Measurements from ENCODE around the gene DLK1.

The DLK1 gene

GRCh38 chr14:100769035-100769939, 42.6 kb downstream of the DLK1 start:
- Histone ChIP-seq H3K27ac (ENCODE audit: low read length, poor library complexity, severe bottlenecking) (no peak overlapping the region), H3K79me1 (replicated peaks; ENCODE audit: low read length, poor library complexity, severe bottlenecking) (no peaks in the 10 kb centered on the region), H3K23ac (ENCODE audit: low read length in 2 of 2) (no peak overlapping the region), H2BK120ac (ENCODE audit: low read depth, low read length) (peak overlapping the region; percentile 42), H3K14ac (ENCODE audit: low read length in 2 of 2) (peak overlapping the region in 1 of 2 experiments; percentile 35), H2BK5ac (ENCODE audit: low read depth, low read length, poor library complexity, severe bottlenecking) (no peak overlapping the region), H3K9me3 (ENCODE audit: control insufficient read depth, low read length) (peaks cover 8% of the 10 kb centered on the region), H4K91ac (ENCODE audit: low read length) (peak overlapping the region; percentile 84), H2AK5ac (ENCODE audit: low read length, severe bottlenecking) (no peak overlapping the region), H2BK15ac (ENCODE audit: low read depth, poor library complexity, severe bottlenecking) (peak overlapping the region; percentile 4), H3K36me3 (ENCODE audit: control insufficient read depth in 1 of 2, insufficient read depth in 2 of 2, low read depth in 1 of 2, low read length in 2 of 2) (no peaks in the 10 kb centered on the region), H3K27me3 (ENCODE audit: control insufficient read depth in 1 of 2, insufficient read depth in 1 of 2, low read length in 2 of 2) (peaks cover 28 to 95% of the 10 kb centered on the region in 2 experiments), H2AFZ (ENCODE audit: low read depth, low read length) (no peak overlapping the region), H3K18ac (ENCODE audit: low read depth in 1 of 2, low read length in 2 of 2) (peak overlapping the region; percentile 28 to 45), H3K4me1 (ENCODE audit: control insufficient read depth, insufficient read depth, low read depth, low read length) (no peaks in the 10 kb centered on the region), H3K4me3 (ENCODE audit: insufficient read depth in 1 of 2, low read depth in 1 of 2, low read length in 2 of 2) (no peak overlapping the region), H3K4me2 (ENCODE audit: low read length, poor library complexity, severe bottlenecking) (no peak overlapping the region), H3K4ac (ENCODE audit: low read depth in 1 of 2, low read length in 2 of 2) (peak overlapping the region in 1 of 2 experiments; percentile 32), H2BK12ac (ENCODE audit: low read length in 2 of 2) (peak overlapping the region; percentile 73 to 85), H3K9ac (ENCODE audit: low read length) (no peak overlapping the region), H4K8ac (ENCODE audit: low read length) (peak overlapping the region; percentile 43)
- 94% methylated on average over 29 of the region's 32 CpGs for WGBS
- DNase-seq: no peak

GRCh38 chr14:100770046-100770445, 43.4 kb downstream of the DLK1 start:
- no peak overlapping the region for H3K27ac ChIP-seq (ENCODE audit: low read length, poor library complexity, severe bottlenecking)
- H3K4me2 ChIP-seq (ENCODE audit: low read length, poor library complexity, severe bottlenecking): no peak overlapping the region
- no peak overlapping the region for H2BK5ac ChIP-seq (ENCODE audit: low read depth, low read length, poor library complexity, severe bottlenecking)
- no peaks in the 10 kb centered on the region for H3K79me1 ChIP-seq (replicated peaks; ENCODE audit: low read length, poor library complexity, severe bottlenecking)
- H2AFZ ChIP-seq (ENCODE audit: low read depth, low read length): no peak overlapping the region
- H3K9ac ChIP-seq (ENCODE audit: low read length): no peak overlapping the region
- DNase-seq: no peak
- 93% methylated on average over 4 of the region's 4 CpGs for WGBS
- peak overlapping the region in 1 of 2 experiments; percentile 44 for H2BK12ac ChIP-seq (ENCODE audit: low read length in 2 of 2)
- H2AK5ac ChIP-seq (ENCODE audit: low read length, severe bottlenecking): no peak overlapping the region
- H3K27me3 ChIP-seq (ENCODE audit: control insufficient read depth in 1 of 2, insufficient read depth in 1 of 2, low read length in 2 of 2): peaks cover 26 to 91% of the 10 kb centered on the region in 2 experiments
- peak overlapping the region in 1 of 2 experiments; percentile 45 for H3K18ac ChIP-seq (ENCODE audit: low read depth in 1 of 2, low read length in 2 of 2)
- no peak overlapping the region for H2BK15ac ChIP-seq (ENCODE audit: low read depth, poor library complexity, severe bottlenecking)
- H3K14ac ChIP-seq (ENCODE audit: low read length in 2 of 2): no peak overlapping the region
- peak overlapping the region; percentile 64 for H2BK120ac ChIP-seq (ENCODE audit: low read depth, low read length)
- no peak overlapping the region for H4K91ac ChIP-seq (ENCODE audit: low read length)
- H4K8ac ChIP-seq (ENCODE audit: low read length): no peak overlapping the region
- H3K4me3 ChIP-seq (ENCODE audit: insufficient read depth in 1 of 2, low read depth in 1 of 2, low read length in 2 of 2): no peak overlapping the region
- H3K9me3 ChIP-seq (ENCODE audit: control insufficient read depth, low read length): peaks cover 8% of the 10 kb centered on the region
- peak overlapping the region in 1 of 2 experiments; percentile 83 for H3K4ac ChIP-seq (ENCODE audit: low read depth in 1 of 2, low read length in 2 of 2)
- H3K4me1 ChIP-seq (ENCODE audit: control insufficient read depth, insufficient read depth, low read depth, low read length): no peaks in the 10 kb centered on the region
- H3K23ac ChIP-seq (ENCODE audit: low read length in 2 of 2): no peak overlapping the region
- no peaks in the 10 kb centered on the region for H3K36me3 ChIP-seq (ENCODE audit: control insufficient read depth in 1 of 2, insufficient read depth in 2 of 2, low read depth in 1 of 2, low read length in 2 of 2)

- Histone ChIP-seq H4K91ac (ENCODE audit: low read length) (peak overlapping the region; percentile 94), H2BK12ac (ENCODE audit: low read length in 2 of 2) (peak overlapping the region; percentile 33 to 65), H3K36me3 (ENCODE audit: control insufficient read depth in 1 of 2, insufficient read depth in 2 of 2, low read depth in 1 of 2, low read length in 2 of 2) (no peaks in the 10 kb centered on the region), H2BK120ac (ENCODE audit: low read depth, low read length) (peak overlapping the region; percentile 71), H3K9me3 (ENCODE audit: control insufficient read depth, low read length) (peaks cover 8% of the 10 kb centered on the region), H3K27me3 (ENCODE audit: control insufficient read depth in 1 of 2, insufficient read depth in 1 of 2, low read length in 2 of 2) (peaks cover 30 to 92% of the 10 kb centered on the region in 2 experiments), H3K14ac (ENCODE audit: low read length in 2 of 2) (peak overlapping the region in 1 of 2 experiments; percentile 91), H3K4me2 (ENCODE audit: low read length, poor library complexity, severe bottlenecking) (no peak overlapping the region), H2BK5ac (ENCODE audit: low read depth, low read length, poor library complexity, severe bottlenecking) (no peak overlapping the region), H2AK5ac (ENCODE audit: low read length, severe bottlenecking) (no peak overlapping the region), H3K4me3 (ENCODE audit: insufficient read depth in 1 of 2, low read depth in 1 of 2, low read length in 2 of 2) (no peak overlapping the region), H3K23ac (ENCODE audit: low read length in 2 of 2) (no peak overlapping the region), H3K4ac (ENCODE audit: low read depth in 1 of 2, low read length in 2 of 2) (peak overlapping the region; percentile 69 to 83), H3K9ac (ENCODE audit: low read length) (no peak overlapping the region), H3K27ac (ENCODE audit: low read length, poor library complexity, severe bottlenecking) (no peak overlapping the region), H2BK15ac (ENCODE audit: low read depth, poor library complexity, severe bottlenecking) (peak overlapping the region; percentile 86), H3K4me1 (ENCODE audit: control insufficient read depth, insufficient read depth, low read depth, low read length) (peaks cover 2% of the 10 kb centered on the region), H3K79me1 (replicated peaks; ENCODE audit: low read length, poor library complexity, severe bottlenecking) (no peaks in the 10 kb centered on the region), H2AFZ (ENCODE audit: low read depth, low read length) (no peak overlapping the region), H3K18ac (ENCODE audit: low read depth in 1 of 2, low read length in 2 of 2) (peak overlapping the region; percentile 80 to 83), H4K8ac (ENCODE audit: low read length) (peak overlapping the region; percentile 90)
- 80% methylated on average over 2 of the region's 5 CpGs for WGBS
- no peak for DNase-seq
Measured at GRCh38 chr14:100770605-100771120, 44.0 kb downstream of the DLK1 start.

GRCh38 chr14:100771121-100771800, 44.6 kb downstream of the DLK1 start:
- Histone ChIP-seq H3K27me3 (ENCODE audit: control insufficient read depth in 1 of 2, insufficient read depth in 1 of 2, low read length in 2 of 2) (peaks cover 33 to 92% of the 10 kb centered on the region in 2 experiments), H4K91ac (ENCODE audit: low read length) (peak overlapping the region; percentile 94), H3K4me3 (ENCODE audit: insufficient read depth in 1 of 2, low read depth in 1 of 2, low read length in 2 of 2) (no peak overlapping the region), H2AK5ac (ENCODE audit: low read length, severe bottlenecking) (no peak overlapping the region), H3K4me2 (ENCODE audit: low read length, poor library complexity, severe bottlenecking) (no peak overlapping the region), H3K4ac (ENCODE audit: low read depth in 1 of 2, low read length in 2 of 2) (peak overlapping the region; percentile 69 to 83), H3K18ac (ENCODE audit: low read depth in 1 of 2, low read length in 2 of 2) (peak overlapping the region; percentile 80 to 83), H2BK15ac (ENCODE audit: low read depth, poor library complexity, severe bottlenecking) (no peak overlapping the region), H2AFZ (ENCODE audit: low read depth, low read length) (no peak overlapping the region), H3K9me3 (ENCODE audit: control insufficient read depth, low read length) (peaks cover 8% of the 10 kb centered on the region), H3K36me3 (ENCODE audit: control insufficient read depth in 1 of 2, insufficient read depth in 2 of 2, low read depth in 1 of 2, low read length in 2 of 2) (no peaks in the 10 kb centered on the region), H3K79me1 (replicated peaks; ENCODE audit: low read length, poor library complexity, severe bottlenecking) (no peaks in the 10 kb centered on the region), H3K23ac (ENCODE audit: low read length in 2 of 2) (no peak overlapping the region), H3K14ac (ENCODE audit: low read length in 2 of 2) (no peak overlapping the region), H3K4me1 (ENCODE audit: control insufficient read depth, insufficient read depth, low read depth, low read length) (peaks cover 4% of the 10 kb centered on the region), H2BK12ac (ENCODE audit: low read length in 2 of 2) (peak overlapping the region in 1 of 2 experiments; percentile 38), H4K8ac (ENCODE audit: low read length) (peak overlapping the region; percentile 90), H2BK120ac (ENCODE audit: low read depth, low read length) (peak overlapping the region; percentile 71), H3K27ac (ENCODE audit: low read length, poor library complexity, severe bottlenecking) (no peak overlapping the region), H2BK5ac (ENCODE audit: low read depth, low read length, poor library complexity, severe bottlenecking) (no peak overlapping the region), H3K9ac (ENCODE audit: low read length) (no peak overlapping the region)
- peak; percentile 90 for DNase-seq
- WGBS: 43% methylated on average over 12 of the region's 13 CpGs

All from mesenchymal stem cell (in vitro differentiated cells and primary cell).